ENCODE results near the gene TMEM219. TPM values are rescaled to one million over a fixed set of nuclear protein-coding genes. Genes with fewer than 3 reads are reported as not detected.
"Not testable (repeated sequence)": the region's sequence is repeated elsewhere in the genome, so short reads cannot be mapped to it uniquely, and the experiment has no call there.

TMEM219 gene
- total and polyA plus RNA-seq, 3 experiments from 2014 or later = 36.8 to 168 (median 43.4) TPM

GRCh38 chr16:29931750-29932149 is 30.1 kb upstream of the TMEM219 start:
- H3K27ac Mint-ChIP-seq; H3K36me3 Mint-ChIP-seq; DNase-seq; H3K27me3 ChIP-seq (ENCODE audit: insufficient read depth, low read length, poor library complexity, severe bottlenecking); H3K4me3 Mint-ChIP-seq; H3K4me3 ChIP-seq (ENCODE audit: low read length); H3K27ac ChIP-seq (ENCODE audit: low read depth, low read length); CTCF ChIA-PET; H3K4me1 ChIP-seq (ENCODE audit: insufficient read depth, low read length); H3K4me1 Mint-ChIP-seq; H3K9me3 Mint-ChIP-seq; H3K36me3 ChIP-seq (ENCODE audit: insufficient read depth, low read length); H3K9me3 ChIP-seq (ENCODE audit: low read length): not testable (repeated sequence)
- POLR2A ChIA-PET = interaction anchor here (0.6 kb wide), 1 partner anchor 876 kb away, joined by 3 read pairs; no protein-coding TSS in a partner anchor
- peaks cover 4 to 13% of the 10 kb centered on the region in 2 donors for H3K27me3 Mint-ChIP-seq

GRCh38 chr16:29940656-29941055 is 21.2 kb upstream of the TMEM219 start:
- H3K9me3 ChIP-seq (ENCODE audit: low read length) = no peaks in the 10 kb centered on the region
- Mint-ChIP-seq H3K9me3 (no peaks in the 10 kb centered on the region), H3K27ac (no peak overlapping the region), H3K4me3 (no peak overlapping the region), H3K4me1 (no peaks in the 10 kb centered on the region), H3K36me3 (no peaks in the 10 kb centered on the region), H3K27me3 (peaks cover 9 to 12% of the 10 kb centered on the region in 2 donors)
- H3K27me3 ChIP-seq (ENCODE audit: insufficient read depth, low read length, poor library complexity, severe bottlenecking) = no peaks in the 10 kb centered on the region
- CTCF ChIA-PET = no interaction called here
- DNase-seq = no peak
- H3K36me3 ChIP-seq (ENCODE audit: insufficient read depth, low read length) = no peaks in the 10 kb centered on the region
- no peak overlapping the region for H3K27ac ChIP-seq (ENCODE audit: low read depth, low read length)
- POLR2A ChIA-PET = no interaction called here
- H3K4me1 ChIP-seq (ENCODE audit: insufficient read depth, low read length) = no peaks in the 10 kb centered on the region
- no peak overlapping the region for H3K4me3 ChIP-seq (ENCODE audit: low read length)

DNA sequence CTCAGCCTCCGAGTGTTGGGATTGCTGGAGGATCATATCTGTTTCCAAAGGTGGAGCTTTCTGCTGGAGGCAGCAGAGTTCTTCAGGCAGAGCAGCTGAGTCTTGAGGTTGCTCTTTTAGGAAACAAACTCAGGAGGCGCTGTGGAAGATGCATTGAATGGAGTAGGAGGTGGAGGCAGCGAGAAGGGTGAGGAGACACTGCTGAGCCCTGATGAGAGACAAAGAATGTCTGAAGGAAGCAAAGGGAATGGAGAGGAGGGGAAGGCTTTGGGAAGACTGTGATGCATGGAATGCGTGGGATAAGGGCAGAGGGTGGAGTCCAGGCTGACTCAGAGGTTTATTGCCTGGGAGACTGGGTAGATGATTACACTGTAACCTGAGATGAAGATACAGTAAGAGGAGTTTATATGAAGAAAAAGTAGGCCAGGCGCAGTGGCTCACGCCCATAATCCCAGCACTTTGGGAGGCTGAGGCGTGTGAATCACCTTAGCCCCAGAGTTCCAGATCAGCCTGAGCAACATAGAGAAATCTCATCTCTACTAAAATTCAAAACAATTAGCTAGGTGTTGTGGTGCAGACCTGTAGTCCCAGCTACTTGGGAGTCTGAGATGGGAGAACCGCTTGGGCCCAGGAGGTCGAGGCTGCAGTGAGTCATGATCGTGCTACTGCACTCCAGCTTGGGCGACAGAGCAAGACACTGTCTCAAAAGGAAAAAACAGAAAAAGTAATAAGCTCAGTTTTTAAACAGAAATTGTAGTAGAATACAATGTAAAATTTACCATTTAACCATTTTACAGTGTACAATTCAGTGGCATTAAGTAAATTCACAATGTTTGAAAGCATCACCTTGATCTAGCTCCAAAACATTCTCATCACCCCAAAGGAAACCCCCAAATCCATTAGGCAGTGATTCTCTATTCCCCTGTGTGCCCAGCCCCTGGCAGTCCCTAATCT is 17.8 kb upstream of the TMEM219 start:
- Mint-ChIP-seq H3K9me3 (no peaks in the 10 kb centered on the region), H3K27me3 (peaks cover 4% of the 10 kb centered on the region in 2 donors)
- CTCF ChIA-PET = interaction anchor here (1.4 kb wide), 1 partner anchor 28 kb away, joined by 3 read pairs; no protein-coding TSS in a partner anchor

GRCh38 chr16:29947897-29948296 is 14.0 kb upstream of the TMEM219 start:
- peaks cover 4 to 23% of the 10 kb centered on the region in 2 donors for H3K27me3 Mint-ChIP-seq
- ChIA-PET CTCF (interaction anchor here (0.7 to 0.8 kb wide), 2 partner anchors 10 to 38 kb away, joined by 3 read pairs; no protein-coding TSS in a partner anchor), POLR2A (no interaction called here)
- Histone ChIP-seq H3K4me3 (ENCODE audit: low read length) (no peak overlapping the region), H3K9me3 (ENCODE audit: low read length) (no peaks in the 10 kb centered on the region), H3K36me3 (ENCODE audit: insufficient read depth, low read length) (no peaks in the 10 kb centered on the region), H3K4me1 (ENCODE audit: insufficient read depth, low read length) (no peaks in the 10 kb centered on the region), H3K27me3 (ENCODE audit: insufficient read depth, low read length, poor library complexity, severe bottlenecking) (no peaks in the 10 kb centered on the region), H3K27ac (ENCODE audit: low read depth, low read length) (no peak overlapping the region)
- no peak overlapping the region for H3K27ac Mint-ChIP-seq
- peaks cover 0 to 6% (median 3%) of the 10 kb centered on the region in 5 donors for H3K9me3 Mint-ChIP-seq
- no peak overlapping the region for H3K4me3 Mint-ChIP-seq
- no peaks in the 10 kb centered on the region for H3K4me1 Mint-ChIP-seq
- no peak for DNase-seq
- peaks cover 0 to 4% (median 0%) of the 10 kb centered on the region in 3 donors for H3K36me3 Mint-ChIP-seq

More for the DNA sequence above, 17.8 kb upstream of the TMEM219 start:
- no peaks in the 10 kb centered on the region for H3K4me1 ChIP-seq (ENCODE audit: insufficient read depth, low read length)
- no peaks in the 10 kb centered on the region for H3K9me3 ChIP-seq (ENCODE audit: low read length)
- no peaks in the 10 kb centered on the region for H3K36me3 ChIP-seq (ENCODE audit: insufficient read depth, low read length)
- POLR2A ChIA-PET = no interaction called here
- H3K27ac Mint-ChIP-seq = peak overlapping the region in 1 of 8 donors; percentile 7
- H3K27me3 ChIP-seq (ENCODE audit: insufficient read depth, low read length, poor library complexity, severe bottlenecking) = no peaks in the 10 kb centered on the region
- H3K36me3 Mint-ChIP-seq = no peaks in the 10 kb centered on the region
- no peak overlapping the region for H3K4me3 ChIP-seq (ENCODE audit: low read length)
- DNase-seq = no peak
- no peaks in the 10 kb centered on the region for H3K4me1 Mint-ChIP-seq
- H3K27ac ChIP-seq (ENCODE audit: low read depth, low read length) = peak overlapping the region; percentile 65
- no peak overlapping the region for H3K4me3 Mint-ChIP-seq

- H3K27me3 Mint-ChIP-seq = peaks cover 4 to 23% of the 10 kb centered on the region in 2 donors
- no peaks in the 10 kb centered on the region for H3K4me1 Mint-ChIP-seq
- Histone ChIP-seq H3K9me3 (ENCODE audit: low read length) (no peaks in the 10 kb centered on the region), H3K4me1 (ENCODE audit: insufficient read depth, low read length) (no peaks in the 10 kb centered on the region), H3K4me3 (ENCODE audit: low read length) (no peak overlapping the region), H3K27ac (ENCODE audit: low read depth, low read length) (no peak overlapping the region), H3K36me3 (ENCODE audit: insufficient read depth, low read length) (no peaks in the 10 kb centered on the region), H3K27me3 (ENCODE audit: insufficient read depth, low read length, poor library complexity, severe bottlenecking) (no peaks in the 10 kb centered on the region)
- ChIA-PET CTCF (interaction anchor here (0.9 kb wide), 1 partner anchor 11 kb away, joined by 3 read pairs; the partner anchor contains the start of gene TMEM219), POLR2A (no interaction called here)
- peaks cover 0 to 6% (median 3%) of the 10 kb centered on the region in 5 donors for H3K9me3 Mint-ChIP-seq
- no peak overlapping the region for H3K4me3 Mint-ChIP-seq
- no peak for DNase-seq
- H3K27ac Mint-ChIP-seq = no peak overlapping the region
- H3K36me3 Mint-ChIP-seq = peaks cover 0 to 4% (median 0%) of the 10 kb centered on the region in 3 donors
Measured at GRCh38 chr16:29950806-29951461, 10.9 kb upstream of the TMEM219 start.

GRCh38 chr16:29951625-29952365 is 10.1 kb upstream of the TMEM219 start:
- Histone ChIP-seq H3K4me3 (ENCODE audit: low read length) (no peak overlapping the region), H3K4me1 (ENCODE audit: insufficient read depth, low read length) (no peaks in the 10 kb centered on the region), H3K9me3 (ENCODE audit: low read length) (no peaks in the 10 kb centered on the region), H3K36me3 (ENCODE audit: insufficient read depth, low read length) (no peaks in the 10 kb centered on the region), H3K27ac (ENCODE audit: low read depth, low read length) (no peak overlapping the region), H3K27me3 (ENCODE audit: insufficient read depth, low read length, poor library complexity, severe bottlenecking) (no peaks in the 10 kb centered on the region)
- H3K9me3 Mint-ChIP-seq = peaks cover 0 to 6% (median 3%) of the 10 kb centered on the region in 5 donors
- no peak overlapping the region for H3K4me3 Mint-ChIP-seq
- CTCF ChIA-PET = interaction anchor here (0.9 kb wide), 1 partner anchor 10 kb away, joined by 3 read pairs; the partner anchor contains the start of gene TMEM219
- H3K27ac Mint-ChIP-seq = peak overlapping the region in 1 of 8 donors; percentile 79
- peaks cover 4 to 23% of the 10 kb centered on the region in 2 donors for H3K27me3 Mint-ChIP-seq
- no peak for DNase-seq
- peaks cover 0 to 4% (median 0%) of the 10 kb centered on the region in 3 donors for H3K36me3 Mint-ChIP-seq
- POLR2A ChIA-PET = no interaction called here
- H3K4me1 Mint-ChIP-seq = no peaks in the 10 kb centered on the region

DNA sequence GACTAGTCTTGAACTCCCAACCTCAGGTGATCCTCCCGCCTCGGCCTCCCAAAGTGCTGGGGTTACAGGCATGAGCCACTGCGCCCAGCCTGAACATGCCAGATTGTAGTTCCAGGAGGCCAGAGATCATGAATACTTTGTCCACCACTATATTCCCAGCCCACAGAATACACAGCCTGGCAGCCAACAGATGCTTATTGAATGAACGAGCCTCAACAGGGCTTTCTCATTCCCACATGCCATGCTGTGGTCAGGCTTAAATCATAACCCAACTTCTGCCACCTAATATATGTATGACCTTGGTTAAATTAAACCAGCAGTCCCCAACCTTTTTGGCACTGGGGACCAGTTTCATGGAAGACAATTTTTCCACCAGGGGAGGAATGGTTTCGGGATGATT is 3.1 kb upstream of the TMEM219 start:
- POLR2A ChIA-PET = interaction anchor here (1.3 kb wide), 1 partner anchor 33 kb away, joined by 3 read pairs; the partner anchor contains the start of gene KCTD13

More for the DNA sequence above, 3.1 kb upstream of the TMEM219 start:
- H3K9me3 Mint-ChIP-seq = no peaks in the 10 kb centered on the region
- H3K27ac Mint-ChIP-seq = no peak overlapping the region
- Histone ChIP-seq H3K4me3 (ENCODE audit: low read length) (no peak overlapping the region), H3K4me1 (ENCODE audit: insufficient read depth, low read length) (peaks cover 15% of the 10 kb centered on the region), H3K27ac (ENCODE audit: low read depth, low read length) (no peak overlapping the region), H3K36me3 (ENCODE audit: insufficient read depth, low read length) (no peaks in the 10 kb centered on the region), H3K27me3 (ENCODE audit: insufficient read depth, low read length, poor library complexity, severe bottlenecking) (no peaks in the 10 kb centered on the region), H3K9me3 (ENCODE audit: low read length) (no peaks in the 10 kb centered on the region)
- no peak overlapping the region for H3K4me3 Mint-ChIP-seq
- H3K27me3 Mint-ChIP-seq = no peaks in the 10 kb centered on the region
- H3K4me1 Mint-ChIP-seq = peaks cover 15 to 21% (median 18%) of the 10 kb centered on the region in 3 donors
- CTCF ChIA-PET = no interaction called here
- H3K36me3 Mint-ChIP-seq = peaks cover 0 to 7% (median 0%) of the 10 kb centered on the region in 3 donors
- no peak for DNase-seq
